GM10248 (cell line): Measurements from ENCODE around the gene PKNOX1.
"Not testable (repeated sequence)": the region's sequence is repeated elsewhere in the genome, so short reads cannot be mapped to it uniquely, and the experiment has no call there.

Experiments
- CTCF ChIA-PET: fragments of 300-600 bp; sonication (Branson Sonifier 250); formaldehyde crosslinking; extraction: SDS; loops from one replicate; lab custom pipeline; 2021; ENCODE audit warnings: antibody characterized with exemption; lab: Yijun Ruan, JAX
- POLR2A ChIA-PET: fragments of 350-650 bp; sonication (Branson Sonifier 250); formaldehyde crosslinking; extraction: SDS; loops from one replicate; lab custom pipeline; 2020; ENCODE audit warnings: antibody characterized with exemption; lab: Yijun Ruan, JAX
- DNase-seq: peaks from one replicate; pipeline ENCODE4 v3.0.0; 2012; ENCODE audit errors: extremely low spot score
- CTCF ChIP-seq: IDR thresholded peaks from 2 replicates; pipeline ENCODE4 v1.5.1; 2012; ENCODE audit warnings: mild to moderate bottlenecking, low read depth; ENCODE audit errors: extremely low read depth, missing control alignments, control extremely low read depth

Gene PKNOX1

GRCh38 chr21:42956824-42957630 is 17.3 kb upstream of the PKNOX1 start:
- no peak for DNase-seq
- ChIA-PET CTCF (interaction anchor here (1.3 kb wide), 1 partner anchor 27 kb away, joined by 3 read pairs; no protein-coding TSS in a partner anchor), POLR2A (no interaction called here)
- no peak for TF ChIP-seq CTCF

- POLR2A ChIA-PET, CTCF ChIA-PET: not testable (repeated sequence)
Observed at GRCh38 chr21:42958122-42958521, 16.2 kb upstream of the PKNOX1 start.

GRCh38 chr21:42959728-42960127 is 14.6 kb upstream of the PKNOX1 start:
- ChIA-PET POLR2A (no interaction called here), CTCF (no interaction called here)
- no peak for DNase-seq
- TF ChIP-seq CTCF = no peak

More at GRCh38 chr21:42958122-42958521, 16.2 kb upstream of the PKNOX1 start:
- not testable (repeated sequence) for DNase-seq

GRCh38 chr21:42962380-42963007 is 11.9 kb upstream of the PKNOX1 start:
- no peak for DNase-seq
- CTCF ChIA-PET = no interaction called here
- TF ChIP-seq CTCF = no peak
- POLR2A ChIA-PET = interaction anchor here (0.7 kb wide), 1 partner anchor 20 kb away, joined by 3 read pairs; no protein-coding TSS in a partner anchor

- no peak for TF ChIP-seq CTCF
- no peak for DNase-seq
- CTCF ChIA-PET = no interaction called here
- POLR2A ChIA-PET = no interaction called here
Observed at GRCh38 chr21:42964086-42964485, 10.3 kb upstream of the PKNOX1 start.

- no peak for DNase-seq
- ChIA-PET CTCF (no interaction called here), POLR2A (interaction anchor here (0.6 kb wide), 1 partner anchor 23 kb away, joined by 5 read pairs; no protein-coding TSS in a partner anchor)
- no peak for TF ChIP-seq CTCF
Observed at GRCh38 chr21:42964546-42965210, 9.7 kb upstream of the PKNOX1 start.
